NCI-H774 (cell line): ENCODE data around the gene CPXM1.

Experiments used
- DNase-seq: peaks from one replicate; lab custom pipeline; 2025; lab: John Stamatoyannopoulos, UW

Gene CPXM1

DNA sequence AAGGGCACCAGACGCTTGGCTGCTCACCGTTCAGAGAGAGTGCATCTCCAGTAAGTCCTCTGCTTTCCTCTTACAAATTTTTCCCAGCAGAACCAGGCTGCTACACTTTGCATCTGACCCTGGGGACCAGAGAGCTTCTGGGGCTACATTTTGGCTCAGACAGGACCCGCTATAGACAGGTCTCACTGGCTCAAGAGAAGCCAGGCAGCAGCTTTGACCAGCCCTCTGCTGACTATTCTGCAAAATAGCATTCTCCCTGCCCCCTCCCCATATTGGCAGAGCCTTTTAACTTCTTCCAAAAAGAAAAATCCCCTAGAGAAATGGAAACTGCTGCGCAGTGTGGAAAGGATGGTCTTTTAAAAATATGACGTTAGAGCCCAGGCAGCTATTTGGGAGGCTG, 37.2 kb downstream of the CPXM1 start:
- no peak for DNase-seq

DNA sequence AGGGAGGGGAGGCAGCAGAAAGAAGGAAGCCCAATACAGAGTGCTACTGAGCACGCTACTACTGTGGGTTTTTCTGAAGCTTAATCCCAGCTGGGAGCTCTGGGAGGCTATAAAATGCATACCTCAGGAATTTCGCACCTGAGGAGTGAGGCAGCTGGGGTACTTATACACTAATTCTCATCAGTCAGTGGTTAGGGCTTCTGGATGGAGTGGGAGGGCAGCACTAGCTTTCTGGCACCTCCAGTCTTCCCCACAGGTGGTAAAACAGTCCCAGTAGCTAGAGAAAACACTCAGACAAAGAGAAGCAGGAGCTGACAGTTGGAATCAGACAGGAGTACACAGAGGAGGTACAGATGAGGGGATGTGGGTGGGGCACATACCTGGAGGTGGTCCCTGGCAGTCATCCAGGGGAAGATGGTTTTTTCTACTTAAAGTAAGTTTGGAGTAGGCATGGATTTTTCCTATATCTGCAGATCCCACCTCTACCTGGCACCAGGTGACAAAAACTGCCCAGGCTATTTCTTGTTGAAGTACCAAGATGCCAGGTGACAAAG, 37.8 kb downstream of the CPXM1 start:
- DNase-seq: no peak

DNA sequence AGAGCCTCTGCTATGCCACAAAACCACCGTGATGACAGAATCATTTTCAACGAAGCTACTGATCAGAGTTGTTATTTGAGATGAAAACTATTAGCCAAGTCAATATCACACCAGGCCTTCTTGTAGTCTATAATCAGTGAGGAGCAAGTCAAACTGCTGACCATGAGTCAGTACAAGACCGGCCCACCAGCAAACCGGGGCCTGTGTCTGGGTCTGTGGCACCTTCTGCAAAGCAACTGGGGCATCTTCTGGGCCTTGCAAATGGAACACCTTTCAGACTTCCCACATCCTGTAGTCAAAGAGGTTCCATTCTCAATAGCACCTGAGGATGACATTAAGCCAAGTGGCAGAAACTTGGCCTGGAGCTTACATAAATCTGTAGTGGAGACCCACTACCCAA, 38.5 kb downstream of the CPXM1 start:
- DNase-seq: no peak

DNA sequence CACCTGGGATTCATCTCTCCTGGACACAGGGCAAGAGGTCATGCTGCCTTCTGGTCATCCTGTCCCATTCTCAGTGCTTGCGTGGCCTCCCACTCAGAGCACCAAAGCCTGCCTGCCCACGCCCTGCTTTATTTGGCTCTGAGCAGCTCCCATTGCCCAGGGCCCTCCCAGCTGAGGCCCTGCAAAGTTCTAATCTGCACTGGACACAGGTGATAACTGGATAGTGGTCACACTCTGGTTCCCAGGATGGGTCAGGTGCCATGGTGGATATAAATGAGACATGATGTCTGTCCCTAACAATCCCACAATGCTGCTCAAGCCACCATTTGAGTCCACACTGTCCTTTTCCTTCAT, 39.5 kb downstream of the CPXM1 start:
- no peak for DNase-seq

DNA sequence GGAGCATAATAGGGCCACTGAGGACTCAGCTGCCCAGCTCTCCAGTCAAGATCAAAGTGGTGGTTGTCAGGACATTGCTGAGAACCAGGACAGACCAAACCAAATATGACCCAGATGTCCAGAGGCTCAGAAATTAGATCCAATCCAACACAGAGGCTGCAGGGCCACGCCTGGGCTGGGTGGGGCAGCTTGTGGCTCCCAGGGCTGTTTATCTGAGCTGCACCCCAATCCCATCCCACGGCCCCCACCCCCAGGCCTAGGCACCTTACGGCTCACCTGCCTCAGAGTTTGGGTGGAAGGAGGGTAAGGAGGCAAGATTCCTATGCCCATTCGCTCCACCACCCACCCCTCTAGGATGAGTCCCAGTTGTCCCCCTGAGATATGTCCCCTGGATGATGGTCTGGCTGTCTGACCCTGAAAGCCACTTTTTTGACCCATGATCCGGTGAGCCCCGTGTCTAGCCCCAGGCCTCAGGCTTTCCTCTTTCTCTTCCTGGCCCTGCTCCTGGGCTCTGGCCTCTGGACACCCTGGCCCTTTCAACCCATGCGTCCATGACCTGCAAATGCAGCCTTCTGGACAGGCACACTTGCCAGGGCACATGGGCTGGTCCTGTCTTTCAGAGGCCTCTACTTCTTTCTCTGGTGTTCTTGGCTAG, 40.0 kb downstream of the CPXM1 start:
- DNase-seq: no peak

DNA sequence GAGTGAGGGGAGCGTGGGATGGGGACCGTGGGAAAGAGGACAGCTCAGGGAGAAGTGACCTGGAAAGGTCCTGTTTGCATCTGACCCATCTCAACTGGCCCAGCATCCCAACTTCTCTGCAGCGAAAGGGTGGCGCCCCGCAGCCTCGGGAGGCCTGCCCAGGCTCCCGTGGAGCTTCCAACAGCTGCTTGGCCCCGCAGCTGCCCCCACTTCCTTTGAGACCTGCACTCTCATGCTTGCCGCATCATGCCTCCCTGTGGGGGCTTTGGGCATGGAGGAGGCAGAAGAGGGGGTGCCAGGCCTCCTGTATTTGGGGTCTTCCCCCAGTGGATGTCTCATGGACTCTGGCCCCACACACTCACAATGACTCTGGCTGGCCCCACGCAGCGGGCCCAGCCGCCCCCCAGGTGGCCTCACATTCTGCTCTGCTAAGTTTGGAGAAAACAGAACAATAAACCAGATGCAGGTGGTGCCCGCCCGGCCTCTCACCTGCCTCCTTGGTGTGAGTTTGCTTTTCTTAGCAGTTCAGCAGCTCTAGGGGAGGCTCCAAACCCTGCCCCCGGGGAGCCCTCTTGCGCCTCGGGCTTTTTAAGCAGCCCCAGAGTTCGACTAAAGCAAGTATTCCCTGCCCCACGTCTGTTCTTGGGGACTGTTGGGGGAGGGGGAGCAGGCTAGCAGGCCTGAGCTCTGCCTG, 40.7 kb downstream of the CPXM1 start:
- DNase-seq: no peak

DNA sequence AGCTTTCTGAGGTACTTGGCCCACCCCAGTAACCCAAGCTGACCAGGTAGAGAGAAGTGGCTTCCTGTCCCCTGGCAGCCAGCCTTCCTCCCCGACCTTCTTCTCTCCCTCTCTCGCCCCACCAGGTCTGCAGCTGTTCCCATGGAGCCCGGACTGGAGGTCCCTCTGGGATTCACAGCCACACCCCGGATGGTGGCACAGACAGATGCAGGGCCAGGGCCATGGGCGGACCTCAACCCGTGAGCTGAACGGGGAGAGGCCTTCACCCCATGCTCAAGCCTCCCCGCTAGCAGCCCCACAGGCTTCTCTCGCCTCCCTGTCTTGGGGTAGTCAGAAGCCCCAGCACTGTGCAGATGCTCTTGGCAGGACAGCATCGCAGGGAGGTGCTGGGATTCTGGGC, 41.3 kb downstream of the CPXM1 start:
- no peak for DNase-seq

DNA sequence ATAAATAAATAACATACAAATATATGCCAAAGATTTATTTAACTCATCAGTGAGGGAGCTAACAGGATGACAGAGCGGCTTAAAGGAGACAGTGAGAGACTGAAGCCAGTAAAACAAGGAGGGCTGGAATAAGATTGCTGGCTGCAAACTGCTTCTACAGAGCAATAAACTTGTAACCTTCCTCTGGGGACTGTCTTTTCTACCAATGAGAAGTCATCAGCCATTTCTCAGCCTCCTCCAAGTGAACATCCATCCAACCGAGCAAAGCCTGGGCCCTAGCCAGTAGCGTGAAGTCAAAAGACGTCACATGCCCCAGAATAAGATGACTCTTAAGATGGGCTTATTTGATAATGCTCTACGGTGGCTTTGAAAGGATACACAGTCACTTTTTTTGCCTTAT, 42.5 kb downstream of the CPXM1 start:
- DNase-seq: no peak

DNA sequence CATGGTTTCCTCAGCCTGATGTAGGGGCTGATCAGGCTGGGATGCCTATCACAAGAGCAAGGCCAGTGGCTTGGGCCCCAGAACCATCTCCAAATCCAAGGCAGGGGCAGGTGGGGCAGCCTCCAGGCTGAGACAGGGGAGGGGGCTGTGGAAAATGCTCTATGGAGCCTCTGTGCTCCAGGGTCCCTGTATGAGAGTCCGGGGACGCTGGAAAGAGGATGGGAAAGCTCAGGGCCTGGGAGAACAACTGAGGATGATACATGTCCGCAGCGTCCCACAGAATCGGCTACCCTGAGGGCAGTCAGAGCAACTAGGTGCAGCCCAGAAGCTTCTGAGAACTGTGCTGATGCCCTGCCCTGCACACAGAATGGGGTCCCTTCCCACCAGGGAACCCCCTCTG, 43.4 kb downstream of the CPXM1 start:
- no peak for DNase-seq

DNA sequence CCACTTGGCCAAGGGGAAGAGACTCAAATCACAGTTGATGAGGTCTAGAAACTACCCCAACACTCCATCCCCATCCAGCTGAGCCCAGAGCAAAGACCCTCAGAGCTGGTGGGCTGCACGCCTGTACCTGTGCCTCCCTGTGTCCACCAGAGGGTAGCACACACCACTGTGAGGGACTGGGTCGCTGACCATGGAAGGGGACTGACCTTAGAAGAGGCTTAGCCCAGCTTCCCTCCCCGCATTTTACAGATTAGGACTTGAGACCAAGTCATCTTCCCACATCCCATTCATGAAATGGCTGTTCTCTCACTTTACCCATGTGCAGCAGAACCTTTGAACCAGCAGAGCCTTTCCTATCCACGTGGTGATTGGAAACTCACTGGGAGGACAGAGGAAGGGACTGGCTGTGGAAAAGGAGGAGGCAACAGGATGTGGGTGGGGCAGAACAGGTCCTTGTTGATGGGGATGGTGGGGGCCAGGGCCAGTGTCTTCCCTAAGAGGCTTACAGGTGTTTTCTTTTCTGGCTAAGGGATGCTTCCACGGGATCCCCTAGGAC, 44.3 kb downstream of the CPXM1 start:
- DNase-seq: no peak

DNA sequence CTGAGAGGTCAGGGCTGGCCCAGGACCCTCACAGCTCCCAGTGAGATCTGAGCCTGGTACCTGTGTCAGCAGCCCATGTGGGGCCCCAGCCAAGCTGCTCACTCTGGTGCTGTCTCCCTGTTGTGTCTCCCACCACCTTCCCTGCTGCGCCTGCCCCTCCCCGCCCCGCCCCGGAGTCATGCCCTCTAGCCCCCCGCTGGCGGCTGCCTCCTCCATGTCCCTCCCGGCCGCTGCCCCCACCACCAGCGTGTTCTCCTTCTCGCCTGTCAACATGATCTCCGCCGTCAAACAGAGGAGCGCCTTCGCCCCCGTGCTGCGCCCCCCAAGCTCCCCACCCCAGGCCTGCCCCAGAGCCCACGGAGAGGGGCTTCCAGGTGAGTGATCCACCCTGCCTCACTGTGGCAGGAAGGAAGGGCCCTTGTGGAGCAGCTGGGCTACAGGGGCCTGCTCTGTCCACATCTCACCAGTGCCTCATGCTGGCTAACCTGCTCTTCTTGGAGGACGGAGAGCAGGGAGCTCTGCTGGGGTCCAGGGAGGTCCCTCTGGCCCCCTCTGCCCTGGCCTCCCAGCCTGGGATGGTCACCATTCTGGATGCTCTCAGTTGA, 44.9 kb downstream of the CPXM1 start:
- DNase-seq: no peak

DNA sequence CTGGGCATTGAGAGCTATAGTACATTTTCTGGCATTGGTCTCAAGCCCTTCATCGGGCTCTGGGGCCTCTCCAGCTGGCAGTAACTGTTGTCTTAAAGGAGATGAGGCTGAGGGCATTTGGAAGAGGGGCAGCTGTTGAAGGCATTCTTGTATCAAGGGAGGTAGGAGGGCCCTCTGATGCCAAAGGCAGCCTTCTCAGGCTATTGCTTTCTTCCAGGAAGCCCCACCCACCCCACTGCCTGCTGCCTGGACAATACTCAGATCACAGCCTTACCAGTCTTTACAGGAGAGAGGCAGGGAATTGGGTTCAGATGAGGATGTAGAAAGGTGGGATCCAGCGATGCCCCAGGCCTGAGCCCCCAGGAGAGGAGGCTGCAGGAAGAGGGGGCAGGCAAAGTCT, 46.0 kb downstream of the CPXM1 start:
- no peak for DNase-seq

DNA sequence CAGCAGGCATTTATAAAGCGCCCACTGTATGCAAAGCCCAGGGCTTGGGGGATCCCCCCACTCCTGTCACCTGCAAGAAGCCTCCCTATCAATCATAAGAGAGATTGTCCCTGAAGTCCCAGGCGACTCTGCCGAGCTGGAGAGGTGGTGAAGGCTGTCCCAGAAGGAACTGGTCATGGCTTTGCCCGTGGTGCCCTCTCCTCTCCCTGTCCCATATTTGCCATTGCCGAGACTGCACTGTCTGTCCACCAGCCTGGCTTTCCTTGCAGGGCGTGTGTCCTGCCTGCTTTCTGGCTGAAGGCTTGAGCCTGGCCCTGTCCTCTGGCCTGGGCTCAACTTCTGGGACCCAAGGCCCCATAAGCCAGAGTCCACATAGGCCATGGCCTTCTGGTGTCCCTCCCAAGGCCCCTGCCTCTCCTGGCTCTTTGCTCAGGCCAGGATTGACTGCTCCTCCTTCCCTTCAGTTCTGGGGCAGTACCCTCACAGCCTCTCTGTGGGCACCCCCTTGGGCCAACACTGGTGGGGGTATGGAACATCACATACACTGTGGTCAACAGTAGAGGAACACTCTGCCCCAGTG, 46.9 kb downstream of the CPXM1 start:
- DNase-seq: no peak

DNA sequence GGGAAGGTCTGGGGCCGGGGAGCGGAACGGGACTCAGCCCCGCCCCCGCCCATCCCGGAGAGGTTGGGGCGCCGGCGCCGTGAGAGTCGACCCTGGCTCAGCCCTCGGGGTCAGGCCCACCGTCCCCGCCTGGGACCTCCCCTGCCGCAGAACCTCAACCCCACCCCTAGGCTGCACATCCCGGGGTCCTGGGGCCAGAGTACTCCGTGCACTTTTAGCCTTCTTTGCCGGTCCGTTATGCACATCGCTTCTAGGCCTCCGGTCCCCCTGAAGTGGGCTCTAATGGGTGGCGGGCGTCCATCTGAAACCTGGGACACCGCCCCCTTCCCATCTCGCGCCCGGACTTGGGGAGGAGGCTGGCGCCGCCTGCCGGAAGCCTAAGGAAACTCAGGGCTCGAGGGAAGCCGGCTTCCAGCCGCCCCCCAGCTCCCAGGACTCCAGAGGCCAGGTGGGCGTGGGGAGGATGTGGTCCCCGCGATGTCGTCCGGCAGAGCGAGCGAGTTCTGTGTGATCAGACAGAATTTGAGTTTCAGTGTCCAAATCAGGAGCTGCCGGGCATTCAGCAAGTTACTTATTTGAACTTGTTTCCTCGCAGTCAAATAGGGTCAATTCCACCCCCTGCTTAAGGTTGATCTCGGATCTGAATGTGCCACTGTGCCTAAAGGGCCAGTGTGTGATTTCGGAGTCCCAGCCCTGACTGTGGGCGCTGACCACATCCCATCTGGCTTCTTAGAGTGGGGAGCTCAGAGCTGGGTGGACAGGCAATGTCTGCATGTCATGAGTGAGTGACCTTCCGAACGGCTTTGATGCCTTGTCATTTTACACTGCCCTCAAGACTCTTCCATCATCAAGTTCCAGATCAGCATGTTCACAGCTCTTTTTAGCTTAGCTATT, 47.6 kb downstream of the CPXM1 start:
- DNase-seq: no peak

DNA sequence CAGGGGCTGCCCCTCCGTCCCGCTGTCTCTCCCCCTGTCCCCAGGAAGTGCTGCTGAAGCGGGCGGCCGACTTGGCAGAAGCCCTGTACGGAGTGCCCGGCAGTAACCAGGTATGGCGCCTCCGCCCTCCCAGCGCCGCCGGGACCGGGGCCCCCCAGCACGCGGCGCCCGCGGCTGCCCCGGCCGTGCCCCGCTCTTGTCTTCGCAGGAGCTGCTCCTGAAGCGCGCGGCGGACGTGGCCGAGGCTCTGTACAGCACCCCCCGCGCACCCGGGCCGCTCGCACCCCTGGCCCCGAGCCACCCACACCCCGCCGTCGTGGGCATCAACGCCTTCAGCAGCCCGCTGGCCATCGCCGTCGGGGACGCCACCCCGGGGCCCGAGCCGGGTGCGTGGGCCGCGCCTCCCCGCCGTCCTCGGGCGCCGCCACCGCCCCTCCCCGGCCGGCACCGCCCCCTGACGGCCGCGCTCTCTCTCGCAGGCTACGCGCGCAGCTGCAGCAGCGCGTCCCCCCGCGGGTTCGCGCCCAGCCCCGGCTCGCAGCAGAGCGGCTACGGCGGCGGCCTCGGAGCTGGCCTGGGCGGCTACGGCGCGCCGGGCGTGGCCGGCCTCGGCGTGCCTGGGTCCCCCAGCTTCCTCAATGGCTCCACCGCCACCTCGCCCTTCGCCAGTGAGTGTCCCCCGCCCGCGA, 48.4 kb downstream of the CPXM1 start:
- DNase-seq: peak; percentile 13

DNA sequence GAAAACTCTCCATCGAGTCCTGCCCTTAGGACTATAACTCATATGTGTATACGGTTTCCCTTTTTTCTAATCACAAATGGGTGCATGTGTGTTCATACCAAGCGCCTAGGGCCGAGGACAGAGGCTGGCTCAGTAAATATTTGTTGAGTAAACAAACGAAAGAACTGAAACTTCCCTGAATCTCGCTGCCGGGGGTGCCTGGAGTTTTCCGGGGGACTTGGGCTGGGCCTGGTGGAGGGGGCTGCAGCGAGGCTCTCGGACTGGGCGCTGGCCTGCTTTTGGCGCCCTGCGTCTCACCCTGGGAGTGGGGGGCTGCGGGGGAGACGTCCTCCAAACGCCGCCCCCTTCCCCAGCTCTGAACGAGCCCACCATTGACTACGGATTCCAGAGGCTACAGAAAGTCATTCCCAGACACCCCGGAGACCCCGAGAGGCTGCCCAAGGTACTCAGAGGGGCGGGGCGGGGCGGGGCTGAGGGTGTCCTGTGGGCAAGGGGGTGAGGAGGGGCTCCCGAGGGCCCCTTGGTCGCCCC, 49.0 kb downstream of the CPXM1 start:
- no peak for DNase-seq

DNA sequence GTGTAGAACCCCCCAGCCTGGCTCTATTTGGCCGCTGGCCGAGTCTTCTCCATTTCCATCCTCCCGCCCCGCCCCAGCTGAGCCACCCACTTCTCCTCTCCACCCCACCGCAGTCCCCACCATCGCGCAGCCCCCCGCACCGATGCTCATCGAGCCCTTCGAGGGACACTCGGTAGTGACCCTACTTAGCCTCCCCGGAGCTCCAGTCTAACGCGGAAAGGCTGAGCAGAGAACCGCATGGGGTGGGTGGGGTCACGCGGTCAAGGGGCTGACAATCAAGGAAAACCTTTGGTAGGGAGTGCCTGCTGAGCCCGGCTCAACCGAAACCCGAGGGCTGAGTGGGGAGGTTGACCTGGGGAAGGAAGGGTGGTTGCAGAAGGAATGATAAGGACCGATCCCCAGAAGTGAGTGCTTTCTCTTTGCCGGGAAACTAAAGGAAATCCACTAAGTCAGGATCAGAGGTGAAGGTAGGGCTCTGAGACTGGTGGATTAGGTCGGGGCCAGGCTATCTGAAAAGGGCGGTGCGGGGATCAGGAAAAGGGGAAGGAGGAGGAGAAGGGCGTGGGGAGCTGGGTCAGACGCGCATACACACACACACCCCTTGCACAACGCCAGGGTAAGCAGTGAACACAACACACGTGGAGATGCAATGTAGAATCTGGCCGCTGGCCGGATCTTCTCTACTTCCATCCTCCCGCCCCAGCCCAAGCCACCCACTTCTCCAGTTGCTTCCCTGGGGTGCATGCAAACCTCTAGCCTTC, 49.8 kb downstream of the CPXM1 start:
- no peak for DNase-seq

DNA sequence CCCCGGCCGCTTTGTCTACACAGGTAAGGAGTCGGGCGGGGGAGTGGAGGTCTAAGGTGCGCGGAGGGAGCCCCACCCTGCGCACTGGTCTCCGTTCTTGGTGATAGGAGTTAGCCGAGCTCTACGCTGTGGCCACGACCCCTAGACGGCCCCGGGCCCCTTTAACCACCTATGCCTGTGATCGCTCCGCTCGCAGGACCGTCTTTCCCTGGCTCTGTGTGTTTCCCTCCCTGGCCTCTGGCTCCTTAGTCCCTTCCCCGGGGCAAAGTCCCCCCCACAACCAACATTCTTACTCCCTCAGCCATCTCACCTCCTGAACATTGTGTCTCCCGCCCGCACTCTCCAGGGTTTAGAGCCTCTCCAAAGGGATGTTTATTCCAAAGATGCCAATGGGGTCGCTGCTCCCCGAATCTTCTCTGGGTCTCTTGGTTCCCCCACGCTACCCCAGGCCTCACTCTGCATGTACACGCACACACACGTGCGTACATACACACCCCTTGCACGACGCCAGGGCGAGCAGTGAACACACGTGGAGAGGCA, 50.4 kb downstream of the CPXM1 start:
- DNase-seq: no peak

DNA sequence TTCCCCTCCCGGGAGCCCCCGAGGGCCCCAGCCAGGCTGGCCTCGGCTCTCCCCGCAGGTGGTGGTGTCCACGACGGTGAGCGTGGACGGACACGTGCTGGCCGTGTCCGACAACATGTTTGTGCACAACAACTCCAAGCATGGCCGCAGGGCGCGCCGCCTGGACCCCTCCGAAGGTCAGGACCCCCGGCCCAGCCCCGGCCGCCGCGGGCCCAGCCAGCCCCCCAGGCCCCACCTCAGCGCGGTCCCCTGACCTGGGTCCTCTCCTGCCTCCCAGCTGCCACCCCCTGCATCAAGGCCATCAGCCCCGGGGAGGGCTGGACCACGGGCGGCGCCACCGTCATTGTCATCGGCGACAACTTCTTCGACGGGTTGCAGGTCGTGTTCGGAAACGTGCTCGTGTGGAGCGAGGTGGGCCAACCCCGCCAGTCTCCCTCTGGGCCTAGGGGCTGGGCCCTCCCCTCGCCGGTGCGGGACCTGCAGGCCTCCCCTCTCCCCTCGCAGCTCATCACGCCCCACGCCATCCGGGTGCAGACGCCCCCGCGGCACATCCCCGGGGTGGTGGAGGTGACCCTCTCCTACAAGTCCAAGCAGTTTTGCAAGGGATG, 51.0 kb downstream of the CPXM1 start:
- DNase-seq: no peak
